Endothelial cell of umbilical vein (primary cell): ENCODE results near the gene DDX23. TPM values are rescaled to one million over a fixed set of nuclear protein-coding genes. Genes with fewer than 3 reads are reported as not detected.

ENCODE experiments used
- BruUV-seq: library from RNA; stranded (reverse); fragments of 400-500 nt; replicated peaks from 2 replicates; lab custom pipeline; 2021; lab: Mats Ljungman, UMichigan
- CTCF ChIA-PET: fragments of 300-600, 350-600 bp; sonication (Branson Sonifier 250); formaldehyde crosslinking; loops from one replicate; lab custom pipeline; 2021; ENCODE audit warnings: antibody characterized with exemption, inconsistent platforms; lab: Charles Lee
- POLR2A ChIA-PET: fragments of 300-600, 350-600 bp; sonication (Branson Sonifier 250); formaldehyde crosslinking; loops from one replicate; lab custom pipeline; 2021; ENCODE audit warnings: antibody characterized with exemption, inconsistent platforms; lab: Charles Lee
- DNase-seq: peaks from one replicate; pipeline ENCODE4 v3.0.0-alpha.2; 2011; ENCODE audit warnings: low read depth, low spot score
- FAIRE-seq: peaks from 2 replicates; lab custom pipeline; 2011; peaks lifted over from hg19 to GRCh38; lab: Jason Lieb, UNC
- H2AFZ ChIP-seq: 2 replicates; pipeline ENCODE4 v1.6.0; 2012; ENCODE audit warnings: low read depth, low read length, control low read depth, inconsistent platforms
- H3K27ac ChIP-seq: 2 replicates; pipeline ENCODE4 v1.5.1; 2011; ENCODE audit warnings: low read depth, mild to moderate bottlenecking, control low read depth, low read length, moderate library complexity; ENCODE audit not compliant: insufficient read depth
- H3K27me3 ChIP-seq, 2 experiments: 2 replicates each; pipeline versions ENCODE4 v1.6.0 to v1.6.1; 2011; ENCODE audit warnings: low read length in 2 of 2, mixed read lengths in 1 of 2; ENCODE audit not compliant: control insufficient read depth in 2 of 2, insufficient read depth in 2 of 2
- H3K36me3 ChIP-seq, 2 experiments: 2 replicates in 1 of 2; 3 replicates in 1 of 2; pipeline ENCODE4 v1.5.1; 2011; ENCODE audit warnings: low read length in 2 of 2, mild to moderate bottlenecking in 1 of 2, moderate library complexity in 1 of 2; ENCODE audit not compliant: control insufficient read depth in 2 of 2, insufficient read depth in 2 of 2; ENCODE audit errors: extremely low read depth in 1 of 2
- H3K4me1 ChIP-seq: 3 replicates; pipeline ENCODE4 v1.5.1; 2011; ENCODE audit warnings: mild to moderate bottlenecking, low read length; ENCODE audit not compliant: control insufficient read depth, insufficient read depth; ENCODE audit errors: extremely low read depth
- H3K4me2 ChIP-seq: 2 replicates; pipeline ENCODE4 v1.6.1; 2011; ENCODE audit warnings: low read length, control low read depth, mixed read lengths; ENCODE audit not compliant: insufficient read depth
- H3K4me3 ChIP-seq, 3 experiments: fragments of 200-600 bp in 1 of 3; sonication (generic), shearing (Covaris generic) in 1 of 3; replicated peaks in 1 of 3; 2 replicates each; pipeline ENCODE4 v1.5.1; 2011 to 2016; ENCODE audit warnings: control low read depth in 3 of 3, low read length in 3 of 3, mild to moderate bottlenecking in 2 of 3, inconsistent platforms in 1 of 3, low read depth in 1 of 3, moderate library complexity in 1 of 3; ENCODE audit not compliant: insufficient read depth in 1 of 3
- H3K79me2 ChIP-seq: 2 replicates; pipeline ENCODE4 v1.6.0; 2012; ENCODE audit warnings: low read length, inconsistent platforms; ENCODE audit not compliant: control insufficient read depth, insufficient read depth
- H3K9ac ChIP-seq: replicated peaks from 2 replicates; pipeline ENCODE3; 2011; ENCODE audit warnings: low read length, control low read depth; ENCODE audit not compliant: insufficient read depth; ENCODE audit errors: extremely low read depth
- H3K9me1 ChIP-seq: replicated peaks from 3 replicates; pipeline ENCODE4 v1.6.0; 2011; ENCODE audit warnings: mild to moderate bottlenecking, low read length; ENCODE audit not compliant: control insufficient read depth, insufficient read depth; ENCODE audit errors: extremely low read depth
- H3K9me3 ChIP-seq: replicated peaks from 2 replicates; pipeline ENCODE4 v1.5.1; 2012; ENCODE audit warnings: low read length, inconsistent platforms; ENCODE audit not compliant: control insufficient read depth, insufficient read depth
- H4K20me1 ChIP-seq: replicated peaks from 2 replicates; pipeline ENCODE3; 2011; ENCODE audit warnings: mild to moderate bottlenecking, low read length; ENCODE audit not compliant: control insufficient read depth, insufficient read depth; ENCODE audit errors: extremely low read depth
- CTCF ChIP-seq, 2 donors: IDR thresholded peaks; 1 replicate in 1 of 2; 2 replicates in 1 of 2; pipeline ENCODE4 v1.5.1; 2011; ENCODE audit warnings: low read length in 2 of 2, mild to moderate bottlenecking in 2 of 2, moderate library complexity in 2 of 2, control low read depth in 1 of 2, inconsistent platforms in 1 of 2, low read depth in 1 of 2; ENCODE audit not compliant: insufficient read depth in 1 of 2; ENCODE audit errors: extremely low read depth in 1 of 2
- EZH2 ChIP-seq: IDR thresholded peaks from 2 replicates; pipeline ENCODE4 v1.6.1; 2012; ENCODE audit warnings: borderline replicate concordance, low read depth, mild to moderate bottlenecking, moderate library complexity, low read length, inconsistent platforms; ENCODE audit not compliant: severe bottlenecking
- FOS ChIP-seq: IDR thresholded peaks from 2 replicates; pipeline ENCODE4 v1.6.1; 2011; ENCODE audit warnings: mild to moderate bottlenecking, low read length, moderate library complexity, borderline replicate concordance; ENCODE audit not compliant: insufficient read depth
- GATA2 ChIP-seq: IDR thresholded peaks from 2 replicates; pipeline ENCODE4 v1.7.0; 2011; ENCODE audit warnings: low read depth, mild to moderate bottlenecking, moderate library complexity, mixed read lengths, low read length; ENCODE audit not compliant: insufficient read length, insufficient read depth
- JUN ChIP-seq: IDR thresholded peaks from 2 replicates; pipeline ENCODE4 v1.6.1; 2011; ENCODE audit warnings: borderline replicate concordance, low read depth; ENCODE audit not compliant: insufficient read length, insufficient read depth
- MAX ChIP-seq: IDR thresholded peaks from 2 replicates; pipeline ENCODE4 v1.6.1; 2011; ENCODE audit not compliant: insufficient read depth, insufficient read length
- MYC ChIP-seq: IDR thresholded peaks from one replicate; pipeline ENCODE4 v1.6.1; 2011; ENCODE audit warnings: mild to moderate bottlenecking, low read depth, low read length
- POLR2A ChIP-seq: IDR thresholded peaks from 2 replicates; pipeline ENCODE4 v1.6.1; 2012; ENCODE audit warnings: low read depth, mild to moderate bottlenecking, control low read depth, low read length
- POLR2AphosphoS5 ChIP-seq: IDR thresholded peaks from 2 replicates; pipeline ENCODE4 v1.6.1; 2012; ENCODE audit warnings: low read depth, mild to moderate bottlenecking, control low read depth, low read length, moderate library complexity; ENCODE audit not compliant: insufficient read depth
- dilution Hi-C: fragments of 300-500 bp; cut with MboI; formaldehyde crosslinking; loops from one replicate; pipeline ENCODE4 v1.15.0; 2019; ENCODE audit warnings: low sequenced_read_pairs; ENCODE audit not compliant: extremely low pct_ligation_motif_present
- intact Hi-C: fragments of 100-400 bp; cut with micrococcal nuclease; formaldehyde crosslinking; loops from one replicate; pipeline ENCODE4 v1.10.0; 2022
- polyA plus RNA-seq, 4 experiments: library from polyadenylated mRNA; depleted of rRNA in 3 of 4; stranded (reverse) in 3 of 4; unstranded in 1 of 4; fragments of >200 nt; gene quantifications; 2 replicates each; pipeline versions ENCODE4 v1.2.1 to v1.2.3, GENCODE V29; 2011 to 2012; ENCODE audit warnings: missing spikeins in 1 of 4
- total RNA-seq: library from RNA; stranded (reverse); gene quantifications from 2 replicates; pipeline ENCODE4 v1.2.3, GENCODE V29; 2021

The DDX23 gene
- total and polyA plus RNA-seq, 2 donors (not counting 3 experiments of a cell fraction or from before 2014, with no cell fraction given): 56.0 to 107 TPM

- dilution Hi-C loops: no loop called here
Measured at GRCh38 chr12:48800457-48800856, 51.5 kb downstream of the DDX23 start.

More at GRCh38 chr12:48800457-48800856, 51.5 kb downstream of the DDX23 start:
- CTCF ChIA-PET: interaction anchor here (16.5 kb wide), 1 partner anchor 43 kb away, joined by 606 read pairs; no protein-coding TSS in a partner anchor
- Histone ChIP-seq H3K4me1 (no peaks in the 10 kb centered on the region), H3K9ac (no peak overlapping the region), H3K9me1 (no peaks in the 10 kb centered on the region), H3K36me3 (no peaks in the 10 kb centered on the region), H4K20me1 (no peaks in the 10 kb centered on the region), H3K27me3 (peaks cover 0 to 3% of the 10 kb centered on the region in 2 experiments), H3K4me2 (no peak overlapping the region), H3K4me3 (no peak overlapping the region), H2AFZ (no peak overlapping the region), H3K9me3 (no peaks in the 10 kb centered on the region), H3K79me2 (no peaks in the 10 kb centered on the region), H3K27ac (no peak overlapping the region)
- no peak for DNase-seq
- TF ChIP-seq MAX (no peak), MYC (no peak), JUN (no peak), POLR2AphosphoS5 (no peak), POLR2A (no peak), GATA2 (no peak), CTCF (IDR thresholded peaks at IDR 0.05; ENCODE audit: extremely low read depth in 1 of 2, insufficient read depth in 1 of 2, low read depth in 1 of 2, low read length in 2 of 2) (no peak), EZH2 (no peak), FOS (no peak)
- POLR2A ChIA-PET: no interaction called here
- FAIRE-seq: no peak
- intact Hi-C loops: no loop called here
- no TSS peak for BruUV-seq
